ENCODE measurements around the gene FKBP11.

- TF ChIP-seq GATA2 (IDR thresholded peaks at IDR 0.05; ENCODE audit: low read depth, low read length) (no peak), GATA3 (IDR thresholded peaks at IDR 0.05; ENCODE audit: low read depth, low read length) (no peak)
These were observed at the start of gene FKBP11 for GRCh38 chr12:48925304-48926011.

All from SH-SY5Y (cell line).